Endometrial microvascular endothelial cells (primary cell): Measurements from ENCODE around the gene PLXNB2. TPM values are rescaled to one million over a fixed set of nuclear protein-coding genes. Genes with fewer than 3 reads are reported as not detected.

ENCODE experiments used
- in situ Hi-C: cut with HindIII; loops from 2 replicates; pipeline ENCODE4 v1.10.0; 2017; ENCODE audit warnings: low sequenced_read_pairs, low pct_unique_long_range_greater_than_20kb; ENCODE audit errors: inconsistent ontology term
- total RNA-seq: library from RNA; depleted of rRNA; stranded (reverse); fragments of >200 nt; gene quantifications from one replicate; pipeline ENCODE4 v1.2.3, GENCODE V29; 2015; ENCODE audit errors: inconsistent ontology term

Gene PLXNB2
- total RNA-seq, 1 donor from 2014 or later = 37.7 TPM

DNA sequence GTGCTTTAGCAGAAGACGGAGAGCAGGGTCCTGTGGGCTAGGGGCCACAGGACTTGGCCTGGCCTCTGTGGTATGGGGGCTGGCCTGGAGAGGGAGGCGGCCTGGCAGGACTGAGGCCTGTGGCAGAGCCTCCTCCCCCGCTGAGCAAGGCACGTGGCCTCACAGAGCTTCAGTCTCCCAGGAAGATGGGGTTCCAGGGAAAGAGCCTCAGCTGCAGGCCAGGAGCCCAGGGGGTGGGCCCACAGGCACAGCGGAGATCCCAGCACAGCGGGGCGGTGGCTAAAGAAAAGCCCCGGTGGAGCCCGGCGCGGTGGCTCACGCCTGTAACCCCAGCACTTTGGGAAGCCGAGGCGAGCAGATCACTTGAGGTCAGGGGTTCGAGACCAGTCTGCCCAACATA lies 48.1 kb downstream of the PLXNB2 start:
- in situ Hi-C loops = no loop called here

DNA sequence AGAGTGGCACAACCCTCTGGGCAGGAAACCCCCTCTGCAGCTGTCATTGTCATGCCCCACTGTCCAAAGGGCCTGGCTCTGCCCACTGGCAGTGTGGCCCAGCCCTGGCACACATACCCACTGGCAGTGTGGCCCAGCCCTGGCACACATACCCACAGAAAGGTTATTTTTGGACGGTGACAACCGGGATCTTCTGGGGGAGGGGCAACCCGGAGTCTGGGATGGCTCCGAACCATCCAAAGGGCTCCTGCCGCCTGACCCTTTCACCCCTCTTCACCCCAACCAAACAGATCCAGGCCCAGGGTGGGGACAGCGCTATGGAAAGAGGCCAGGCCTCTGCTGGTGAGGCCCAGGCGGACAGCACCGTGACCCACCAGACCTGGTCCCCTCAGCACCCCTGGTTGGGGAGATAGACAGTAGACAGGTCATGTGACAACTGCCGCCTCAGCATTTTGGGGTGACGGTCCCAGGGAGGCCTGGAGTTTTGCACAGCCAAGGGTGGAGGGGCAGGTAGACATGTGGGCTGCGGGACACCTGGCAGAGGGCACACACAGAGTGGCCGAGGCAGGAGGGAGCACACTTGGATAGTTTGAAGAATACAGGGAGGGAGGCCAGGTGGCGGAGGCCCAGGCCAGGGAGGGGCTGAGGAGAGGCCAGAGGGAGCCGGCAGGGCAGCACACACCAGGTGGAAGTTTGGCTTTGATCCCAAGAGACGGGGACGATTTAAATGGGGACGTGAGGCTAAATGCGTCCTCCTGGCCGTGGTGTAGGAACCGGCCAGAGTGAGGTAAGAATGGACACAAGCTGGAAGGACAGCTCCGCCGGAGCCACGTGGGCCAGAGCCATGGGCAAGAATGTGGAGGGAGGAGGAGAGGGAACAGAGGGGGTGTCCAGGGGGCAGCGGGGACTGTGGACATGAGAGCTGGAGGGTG lies 48.8 kb downstream of the PLXNB2 start:
- in situ Hi-C loops = no loop called here

DNA sequence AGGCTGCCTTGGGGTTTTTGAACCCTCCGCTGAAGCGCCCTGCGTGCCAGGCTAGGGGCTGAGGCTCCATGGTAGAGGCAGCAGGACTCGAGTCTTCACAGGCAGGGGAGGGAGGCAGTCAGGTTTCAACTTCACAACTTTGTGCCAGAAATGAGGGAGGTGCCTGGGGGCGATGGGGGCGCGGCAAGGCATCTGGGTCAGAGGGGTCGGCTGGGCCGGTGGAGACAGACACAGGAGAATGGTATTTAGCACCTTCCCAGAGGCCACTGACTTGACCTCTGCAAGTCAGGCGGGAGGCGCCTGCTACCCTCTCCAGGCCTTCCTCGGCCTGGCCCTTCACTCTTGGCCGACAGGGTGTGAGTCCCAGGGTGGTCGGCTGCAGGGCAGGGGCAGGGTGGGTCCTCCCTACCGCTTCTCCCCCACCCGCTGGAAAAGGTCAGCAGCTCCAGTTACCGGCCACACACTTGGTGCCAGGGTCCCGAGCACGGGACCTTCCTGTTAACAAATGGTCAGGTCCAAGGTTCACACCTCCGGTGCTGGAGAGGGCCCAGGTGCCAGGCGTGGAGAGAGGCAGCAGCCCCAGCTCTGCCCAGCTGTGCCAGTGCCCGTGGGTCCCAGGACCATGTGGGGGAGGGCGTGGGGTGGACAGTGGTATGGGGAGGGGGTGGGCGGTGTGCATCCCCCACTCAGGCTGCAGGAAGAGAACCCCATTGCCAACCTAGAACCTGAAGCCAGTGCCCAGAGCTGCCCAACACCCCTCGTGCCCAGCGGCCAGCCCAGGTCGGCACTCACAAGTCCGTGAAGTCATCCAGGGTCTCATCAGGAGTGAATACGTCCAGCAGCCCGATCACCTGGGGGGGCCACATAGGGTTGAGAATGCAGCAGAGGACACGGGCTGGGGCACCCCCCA lies 49.7 kb downstream of the PLXNB2 start:
- in situ Hi-C loops = no loop called here

DNA sequence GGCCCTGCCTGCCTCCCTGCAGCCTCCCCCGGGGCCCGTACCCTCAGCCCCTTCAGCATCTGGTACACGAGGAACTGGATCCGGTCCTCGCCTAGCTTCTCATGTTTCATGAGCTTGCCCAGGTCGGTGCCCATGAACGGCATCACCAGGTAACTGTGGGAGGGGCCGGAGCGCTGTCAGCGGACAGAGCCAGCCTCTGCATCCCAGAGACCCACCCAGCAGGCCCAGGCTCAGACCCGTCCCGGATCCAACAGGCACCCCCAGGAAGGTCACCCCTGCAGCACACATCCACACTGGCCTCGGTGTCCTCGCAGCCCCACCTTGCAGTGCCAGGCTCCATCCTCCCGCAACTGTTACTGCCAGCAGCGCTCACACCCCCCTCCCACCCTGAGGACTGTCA lies 50.4 kb downstream of the PLXNB2 start:
- in situ Hi-C loops = no loop called here

DNA sequence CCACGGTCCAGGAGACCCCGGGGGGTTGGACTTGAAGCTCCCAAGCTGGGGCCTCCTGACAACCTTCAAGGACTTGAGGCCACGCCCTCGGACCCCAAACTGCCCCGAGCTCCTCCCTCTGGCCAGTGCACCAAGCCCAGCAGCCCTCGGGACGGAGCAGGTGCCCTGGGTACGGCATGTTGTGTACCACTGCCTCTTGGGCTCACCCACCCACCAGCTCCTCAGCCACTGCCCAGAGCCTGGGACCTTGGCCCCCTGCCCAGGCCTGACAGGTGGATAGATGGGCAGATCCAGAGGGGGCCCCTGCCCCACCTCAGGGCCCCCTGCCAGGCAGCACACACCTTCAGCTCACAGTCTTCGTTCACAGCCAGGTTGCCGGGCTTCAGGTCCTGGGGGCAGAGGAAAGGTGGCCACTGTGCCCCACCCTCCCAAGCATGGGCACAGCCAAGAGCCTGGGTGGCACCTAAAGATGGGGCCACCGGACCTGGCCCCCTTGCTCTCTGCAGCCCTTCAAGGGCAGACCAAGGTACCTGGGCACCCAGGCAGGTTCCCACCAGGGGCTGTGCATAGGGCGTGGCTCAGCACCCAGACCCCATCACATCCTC lies 51.1 kb downstream of the PLXNB2 start:
- in situ Hi-C loops = no loop called here

DNA sequence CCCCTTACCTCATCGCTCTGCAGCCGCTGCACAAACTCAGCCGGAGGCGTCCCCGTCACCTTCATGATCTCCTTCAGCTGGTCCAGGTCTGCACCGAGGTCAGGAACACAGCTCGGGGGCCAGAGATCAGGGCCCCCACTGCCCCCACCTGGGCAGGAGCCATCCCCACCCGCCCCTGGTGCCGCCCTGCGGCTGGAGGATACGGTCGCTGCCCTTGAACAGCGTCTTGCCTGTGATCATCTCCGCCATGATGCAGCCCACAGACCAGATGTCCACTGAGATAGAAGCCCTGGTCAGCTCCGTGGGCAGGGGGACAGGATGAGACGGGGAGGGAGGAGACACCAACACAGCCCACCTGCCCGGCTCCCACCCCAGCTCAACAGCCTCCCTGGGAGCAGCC lies 51.8 kb downstream of the PLXNB2 start:
- in situ Hi-C loops = no loop called here

DNA sequence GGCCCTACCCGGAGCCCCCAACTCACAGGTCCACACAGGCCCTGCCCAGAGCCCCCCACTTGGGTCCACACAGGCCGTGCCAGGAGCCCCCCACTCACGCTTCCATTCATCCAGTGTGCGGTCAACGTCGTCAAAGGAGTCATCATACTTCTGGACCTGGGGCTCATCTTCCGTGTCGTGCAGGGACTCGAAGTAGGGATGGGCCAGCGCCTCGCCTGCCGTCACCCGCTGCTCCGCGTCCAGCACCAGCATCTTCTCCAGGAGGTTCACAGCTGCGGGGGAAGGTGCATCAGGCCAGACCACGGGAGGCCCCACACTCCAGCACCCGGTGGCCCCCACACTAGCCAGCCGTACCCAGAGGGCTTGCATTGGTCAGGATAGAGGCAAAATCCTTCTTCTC lies 52.3 kb downstream of the PLXNB2 start:
- in situ Hi-C loops = no loop called here

DNA sequence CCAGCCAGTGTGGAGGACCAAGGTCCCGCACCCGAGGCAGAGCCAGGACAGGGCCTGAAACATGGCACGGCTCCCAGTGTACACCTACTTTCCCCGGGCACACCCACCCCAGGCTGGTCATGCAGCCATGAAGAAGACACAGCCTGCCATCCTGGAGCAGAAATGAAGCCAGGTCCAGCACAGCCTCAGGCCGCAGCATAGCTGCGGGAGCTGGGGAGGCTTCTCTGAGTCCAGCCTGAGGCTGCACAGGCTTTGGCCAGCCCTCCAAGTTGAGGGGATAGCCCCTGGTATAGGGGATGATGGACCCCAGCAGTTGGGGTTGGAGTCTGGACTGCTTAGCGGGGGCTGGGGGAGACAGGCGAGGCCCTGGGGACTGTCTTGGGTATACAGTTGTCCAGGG lies 53.5 kb downstream of the PLXNB2 start:
- in situ Hi-C loops = no loop called here

DNA sequence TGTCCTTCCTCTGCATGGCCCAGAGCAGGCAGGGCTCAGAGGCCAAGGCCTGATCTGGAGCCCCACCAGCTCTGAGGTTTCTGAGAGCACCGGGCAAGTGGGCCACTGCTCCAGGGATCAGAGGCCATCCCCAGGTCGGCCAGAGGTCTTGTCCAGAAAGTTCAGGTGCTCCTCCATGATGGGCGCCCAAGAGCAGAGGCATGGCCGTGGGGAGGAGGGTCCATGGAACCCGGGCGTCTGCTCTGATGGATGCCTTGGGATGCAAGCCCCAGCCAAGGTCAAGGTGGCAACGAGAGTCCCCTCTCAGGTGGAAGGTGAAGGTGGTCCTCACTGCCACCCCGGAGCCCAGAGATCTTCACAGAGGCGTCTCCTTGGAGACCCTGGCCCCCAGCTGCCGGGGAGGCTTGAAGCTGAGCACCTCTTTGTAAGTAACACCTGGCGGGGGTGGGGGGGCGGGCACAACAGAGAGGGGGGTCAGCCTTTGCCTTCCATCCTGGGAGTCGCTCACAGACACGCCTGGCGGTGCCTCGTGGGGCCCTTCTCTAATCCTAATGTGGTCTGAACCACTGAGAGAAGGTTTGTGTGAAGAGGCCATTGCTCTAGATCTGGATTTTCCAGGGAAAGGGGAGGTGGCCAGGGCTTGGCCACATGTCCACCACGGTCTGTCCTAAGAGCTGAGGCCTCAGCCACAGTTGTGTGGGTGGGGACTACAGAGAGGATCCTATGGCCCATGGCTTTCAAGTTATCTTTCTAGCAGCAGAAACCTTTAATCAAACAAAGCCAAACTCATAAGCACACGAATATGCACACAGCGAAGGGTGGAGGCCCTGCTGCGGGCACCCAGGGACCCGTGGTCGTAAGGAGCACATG lies 54.2 kb downstream of the PLXNB2 start:
- in situ Hi-C loops = no loop called here

DNA sequence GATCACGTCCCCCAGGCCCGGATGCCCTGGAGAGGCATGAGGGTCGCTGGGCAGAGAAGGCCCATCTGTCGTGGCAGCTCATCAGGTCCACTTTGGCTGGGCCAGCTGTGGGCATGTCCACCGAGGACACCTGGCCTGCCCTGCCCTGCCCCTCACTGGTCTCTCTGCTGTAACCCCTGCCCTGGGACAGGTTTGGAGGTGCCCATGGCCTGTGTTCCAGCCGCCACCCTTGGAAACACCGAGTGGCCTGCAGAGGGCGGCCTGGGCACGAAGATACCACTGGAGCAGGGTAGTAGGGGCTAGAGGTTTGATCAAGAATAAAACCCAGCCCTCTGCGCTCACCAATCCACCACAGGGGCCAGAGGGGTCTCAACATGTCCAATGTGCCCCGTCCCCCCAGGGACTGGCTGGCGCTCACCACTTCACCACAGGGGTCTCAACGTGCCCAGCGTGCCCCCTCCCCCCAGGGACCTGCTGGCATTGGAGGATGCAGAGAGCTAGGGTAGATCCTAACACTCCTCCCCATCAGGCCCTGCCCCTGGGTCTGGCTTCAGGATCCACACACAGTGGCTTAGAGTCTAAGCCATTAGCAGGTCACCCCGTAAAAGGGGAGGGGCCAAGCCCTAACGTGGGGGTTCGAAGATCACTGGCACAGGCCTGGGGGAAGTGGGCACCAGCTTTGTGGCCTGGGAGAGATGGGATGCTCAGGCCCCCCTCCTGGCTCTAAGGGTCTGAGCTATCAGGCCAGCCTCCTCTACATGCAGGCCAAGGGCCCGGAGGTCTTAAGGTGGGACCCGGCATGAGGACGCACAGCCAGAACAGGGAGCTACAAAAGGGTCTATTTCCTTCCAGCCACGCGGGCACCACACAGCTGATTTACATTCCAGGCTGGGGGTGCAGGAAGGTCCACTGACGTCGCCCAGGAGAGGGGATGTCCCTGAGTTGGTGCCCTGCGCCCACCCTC lies 55.1 kb downstream of the PLXNB2 start:
- in situ Hi-C loops = no loop called here

DNA sequence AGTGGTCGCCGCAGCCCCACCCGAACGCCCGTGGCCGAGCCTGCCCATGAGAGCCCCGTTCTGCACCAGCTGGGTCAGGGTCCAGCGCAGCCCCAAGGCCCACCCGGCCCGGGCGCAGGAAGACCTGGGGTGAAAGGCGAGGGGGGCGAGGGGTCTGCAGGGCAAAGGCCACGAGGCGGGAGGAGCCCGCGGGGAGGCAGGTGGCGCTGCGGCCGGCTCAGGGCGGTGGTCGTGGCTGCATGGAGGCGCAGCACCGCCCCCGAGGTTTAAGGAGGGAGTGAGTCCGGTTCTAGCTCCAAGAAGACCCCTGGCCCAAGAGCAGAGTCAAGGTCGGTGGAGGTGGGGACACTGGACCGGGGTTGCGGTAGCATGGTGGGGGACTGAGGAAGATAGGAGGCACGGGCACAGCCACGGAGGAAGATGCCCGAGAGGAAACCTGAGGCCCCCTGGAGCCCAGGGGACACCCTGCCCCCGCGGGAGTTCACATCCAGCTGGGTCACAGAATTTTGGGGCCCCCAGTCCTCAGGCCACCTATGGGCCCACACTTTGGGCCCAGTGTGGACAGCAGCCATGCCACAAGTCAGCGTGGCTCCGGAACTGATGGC lies 55.9 kb downstream of the PLXNB2 start:
- in situ Hi-C loops = no loop called here

DNA sequence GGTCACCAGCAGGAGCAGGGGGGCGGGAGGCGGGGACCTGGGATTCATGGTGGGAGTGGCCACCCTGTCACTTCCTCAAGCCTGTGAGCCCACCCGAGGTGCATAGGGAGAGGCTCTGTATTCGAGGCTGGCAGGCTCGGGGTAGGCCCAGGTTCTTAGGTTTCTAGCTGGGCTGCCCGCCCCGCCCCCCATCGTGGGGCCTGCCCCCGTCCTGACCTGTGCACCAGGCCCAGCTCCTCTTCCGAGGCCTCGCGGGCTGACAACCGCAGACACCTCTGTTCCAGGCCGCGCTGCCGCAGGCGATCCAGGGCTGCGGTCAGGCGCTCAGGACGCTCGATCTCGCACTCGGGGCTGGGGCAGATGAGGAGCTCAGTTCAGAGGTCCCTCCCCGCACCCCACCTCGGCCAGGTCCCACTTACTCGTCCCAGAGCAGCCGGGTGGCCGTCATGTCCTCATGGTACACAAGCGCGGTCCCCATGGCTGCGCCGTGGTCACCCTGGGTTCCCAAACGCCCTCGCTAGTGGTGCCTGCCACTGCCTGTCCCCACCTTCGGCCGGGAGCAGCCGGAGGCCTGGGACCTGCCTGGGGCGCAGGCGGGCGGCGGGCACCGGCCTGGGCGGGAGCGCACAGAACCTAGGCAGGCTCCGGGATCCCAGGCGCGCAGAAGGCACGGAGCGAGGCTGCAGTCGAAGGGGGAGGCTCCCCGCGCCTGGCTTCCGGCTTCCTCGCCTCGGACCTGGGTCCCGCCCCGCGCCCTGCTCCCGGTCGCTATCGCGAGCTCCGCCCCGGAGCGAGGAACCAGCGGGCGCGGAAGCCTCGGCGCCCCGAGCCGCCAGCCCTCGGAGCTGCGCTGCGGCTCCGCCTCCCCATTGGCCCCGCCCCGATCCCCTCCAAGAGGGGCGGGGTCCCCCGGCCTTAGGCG lies 56.6 kb downstream of the PLXNB2 start, which contains the start of gene HDAC10:
Gene HDAC10 (minus strand): TSS at position 711 of the 922 bp plus-strand sequence. CDS start 233 bp downstream, at position 478.
- in situ Hi-C loops = no loop called here

DNA sequence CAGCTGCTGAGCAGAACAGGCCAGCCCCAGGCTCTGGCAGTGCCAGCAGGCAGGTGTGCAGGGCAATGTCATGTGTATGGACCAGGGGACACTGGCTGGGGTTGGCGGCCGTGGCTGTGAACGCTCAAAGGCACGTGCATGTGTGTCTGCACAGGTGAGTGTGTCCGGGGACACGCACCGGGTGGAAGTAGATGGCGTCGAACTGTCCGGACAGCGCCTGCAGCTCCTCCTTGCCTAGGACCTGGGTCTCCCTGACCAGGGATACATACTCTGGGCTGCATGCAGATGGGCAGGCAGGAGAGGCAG lies 57.2 kb downstream of the PLXNB2 start:
- in situ Hi-C loops = no loop called here

DNA sequence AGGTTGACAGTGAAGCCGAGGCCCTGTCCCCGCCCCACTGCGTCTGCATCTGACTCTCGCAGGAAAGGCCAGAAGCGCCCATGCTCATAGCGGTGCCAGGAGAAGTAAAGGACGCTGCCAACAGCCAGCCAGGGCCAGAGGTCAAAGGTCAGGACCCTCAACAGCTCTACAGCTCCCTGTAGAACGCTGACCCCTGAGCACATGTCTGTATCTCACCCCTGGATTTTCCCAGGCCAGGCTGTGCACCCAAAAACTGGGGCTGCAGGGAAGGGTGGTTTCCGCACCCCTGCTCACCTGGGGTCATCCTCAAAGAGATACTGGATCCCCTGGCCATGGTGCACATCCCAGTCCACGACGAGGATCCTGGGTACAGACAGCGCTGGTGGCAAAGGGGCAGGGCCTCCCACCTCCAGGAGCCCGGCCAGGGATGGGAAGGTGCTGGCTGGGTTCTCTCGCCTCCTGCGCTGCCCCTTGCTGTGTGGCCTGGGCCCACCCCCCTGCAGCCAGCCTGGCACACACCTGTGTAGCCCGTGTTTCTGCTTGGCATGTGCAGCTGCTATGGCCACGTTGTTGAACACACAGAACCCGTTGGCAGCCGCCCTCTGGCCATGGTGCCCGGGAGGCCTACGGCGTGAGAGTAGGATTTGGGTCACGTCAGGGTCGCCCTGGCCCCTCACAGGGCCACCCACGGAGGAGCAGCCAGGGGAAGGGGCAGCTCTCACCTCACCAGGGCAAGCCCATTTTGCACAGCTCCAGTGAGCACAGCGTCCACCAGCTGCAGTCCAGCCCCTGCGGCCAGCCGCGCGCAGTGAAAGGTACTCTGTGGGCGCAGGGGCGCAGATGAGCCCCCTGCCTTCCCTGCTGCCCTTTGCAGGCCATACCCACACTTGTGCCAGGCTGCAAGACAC lies 57.9 kb downstream of the PLXNB2 start:
- in situ Hi-C loops = no loop called here
